ENCODE results near the gene PLEKHB1.

DNA sequence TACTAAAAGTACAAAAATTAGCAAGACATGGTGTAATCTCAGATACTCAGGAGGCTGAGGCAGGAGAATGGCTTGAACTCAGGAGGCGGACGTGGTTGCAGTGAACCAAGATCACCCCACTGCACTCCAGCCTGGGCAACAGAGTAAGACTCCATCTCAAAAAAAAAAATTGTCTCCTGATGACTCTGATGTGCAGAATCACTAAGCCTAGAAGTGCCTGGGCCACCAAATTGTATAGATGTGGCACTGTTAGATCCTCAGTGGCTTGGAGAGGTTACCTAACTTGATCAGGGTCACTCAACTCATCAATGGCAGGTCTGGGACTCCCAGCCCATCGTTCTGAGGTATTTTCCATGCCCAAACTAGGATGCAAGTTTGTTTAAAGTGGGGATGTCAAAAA is 10.6 kb downstream of the PLEKHB1 start:
- TF ChIP-seq, protein P1, sequence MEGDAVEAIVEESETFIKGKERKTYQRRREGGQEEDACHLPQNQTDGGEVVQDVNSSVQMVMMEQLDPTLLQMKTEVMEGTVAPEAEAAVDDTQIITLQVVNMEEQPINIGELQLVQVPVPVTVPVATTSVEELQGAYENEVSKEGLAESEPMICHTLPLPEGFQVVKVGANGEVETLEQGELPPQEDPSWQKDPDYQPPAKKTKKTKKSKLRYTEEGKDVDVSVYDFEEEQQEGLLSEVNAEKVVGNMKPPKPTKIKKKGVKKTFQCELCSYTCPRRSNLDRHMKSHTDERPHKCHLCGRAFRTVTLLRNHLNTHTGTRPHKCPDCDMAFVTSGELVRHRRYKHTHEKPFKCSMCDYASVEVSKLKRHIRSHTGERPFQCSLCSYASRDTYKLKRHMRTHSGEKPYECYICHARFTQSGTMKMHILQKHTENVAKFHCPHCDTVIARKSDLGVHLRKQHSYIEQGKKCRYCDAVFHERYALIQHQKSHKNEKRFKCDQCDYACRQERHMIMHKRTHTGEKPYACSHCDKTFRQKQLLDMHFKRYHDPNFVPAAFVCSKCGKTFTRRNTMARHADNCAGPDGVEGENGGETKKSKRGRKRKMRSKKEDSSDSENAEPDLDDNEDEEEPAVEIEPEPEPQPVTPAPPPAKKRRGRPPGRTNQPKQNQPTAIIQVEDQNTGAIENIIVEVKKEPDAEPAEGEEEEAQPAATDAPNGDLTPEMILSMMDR (IDR thresholded peaks at IDR 0.05; ENCODE audit: low read depth, low read length, poor library complexity, severe bottlenecking): no peak
- no peak for TF ChIP-seq EZH2phosphoT487 (IDR thresholded peaks at IDR 0.05; ENCODE audit: borderline replicate concordance, low read length)
